A673 (cell line): ENCODE results near the gene GDF15. TPM values are rescaled to one million over a fixed set of nuclear protein-coding genes. Genes with fewer than 3 reads are reported as not detected.

Experiments used
- BruUV-seq: library from RNA; stranded (reverse); fragments of 400-500 nt; replicated peaks from 2 replicates; lab custom pipeline; 2021; lab: Mats Ljungman, UMichigan
- CTCF ChIA-PET: fragments of 300-600 bp; sonication (Branson Sonifier 250); formaldehyde crosslinking; loops from one replicate; lab custom pipeline; 2022; ENCODE audit warnings: antibody characterized with exemption; lab: Charles Lee
- POLR2A ChIA-PET: fragments of 300-600 bp; sonication (Branson Sonifier 250); formaldehyde crosslinking; loops from one replicate; lab custom pipeline; 2022; ENCODE audit warnings: antibody characterized with exemption; ENCODE audit not compliant: low non-redundant PET; lab: Charles Lee
- DNase-seq: peaks from one replicate; pipeline ENCODE4 v3.0.0-alpha.2; 2015; ENCODE audit warnings: low spot score
- H3K27ac ChIP-seq: fragments of 200-600 bp; sonication (generic); 2 replicates; pipeline ENCODE4 v1.5.1; 2016; ENCODE audit warnings: mixed run types, low read depth, mild to moderate bottlenecking, mixed read lengths, antibody characterized with exemption, low read length; ENCODE audit not compliant: poor library complexity, severe bottlenecking
- H3K27me3 ChIP-seq: fragments of 200-600 bp; sonication (generic); replicated peaks from 2 replicates; pipeline ENCODE4 v1.6.1; 2017; ENCODE audit warnings: mixed run types, low read depth, mild to moderate bottlenecking, mixed read lengths, antibody characterized with exemption, low read length; ENCODE audit not compliant: insufficient read depth, poor library complexity
- H3K36me3 ChIP-seq: fragments of 200-600 bp; sonication (generic); 2 replicates; pipeline ENCODE4 v1.6.1; 2016; ENCODE audit warnings: mixed run types, mild to moderate bottlenecking, mixed read lengths, antibody characterized with exemption, low read length; ENCODE audit not compliant: insufficient read depth, poor library complexity, severe bottlenecking
- H3K4me1 ChIP-seq: fragments of 200-600 bp; sonication (generic); 2 replicates; pipeline ENCODE4 v1.6.1; 2017; ENCODE audit warnings: mixed run types, mild to moderate bottlenecking, mixed read lengths, antibody characterized with exemption, low read length; ENCODE audit not compliant: insufficient read depth, poor library complexity, severe bottlenecking
- H3K4me3 ChIP-seq: fragments of 200-600 bp; sonication (generic); 2 replicates; pipeline ENCODE4 v1.5.1; 2016; ENCODE audit warnings: low read depth, mixed run types, mild to moderate bottlenecking, mixed read lengths, low read length; ENCODE audit not compliant: poor library complexity, severe bottlenecking
- H3K9me3 ChIP-seq: fragments of 200-600 bp; sonication (generic); 2 replicates; pipeline ENCODE4 v1.6.1; 2016; ENCODE audit warnings: mixed run types, low read depth, mild to moderate bottlenecking, mixed read lengths, antibody characterized with exemption, low read length; ENCODE audit not compliant: poor library complexity, severe bottlenecking
- EZH2 ChIP-seq: fragments of 200-600 bp; sonication (generic); IDR thresholded peaks from 2 replicates; pipeline ENCODE4 v1.6.1; 2017; ENCODE audit warnings: borderline replicate concordance, low read depth, mild to moderate bottlenecking, mixed read lengths, antibody characterized with exemption, low read length; ENCODE audit not compliant: poor library complexity, severe bottlenecking
- intact Hi-C: fragments of 100-400 bp; cut with micrococcal nuclease; formaldehyde crosslinking; loops from one replicate; pipeline ENCODE4 v1.10.0; 2022; ENCODE audit not compliant: unreplicated experiment
- total RNA-seq: library from RNA; stranded (reverse); gene quantifications from 2 replicates; pipeline ENCODE4 v1.2.3, GENCODE V29; 2021
- TF ChIP-seq, protein P1 (sequence below): fragments of 300-800, 200-600 bp; sonication (generic); conservative IDR thresholded peaks from 2 replicates; pipeline ENCODE4 v1.5.1; 2017; ENCODE audit warnings: low read depth, mild to moderate bottlenecking, antibody characterized with exemption, low read length, moderate library complexity, mixed read lengths

Gene GDF15
- total RNA-seq, 1 experiment from 2014 or later: 4.0 TPM

DNA sequence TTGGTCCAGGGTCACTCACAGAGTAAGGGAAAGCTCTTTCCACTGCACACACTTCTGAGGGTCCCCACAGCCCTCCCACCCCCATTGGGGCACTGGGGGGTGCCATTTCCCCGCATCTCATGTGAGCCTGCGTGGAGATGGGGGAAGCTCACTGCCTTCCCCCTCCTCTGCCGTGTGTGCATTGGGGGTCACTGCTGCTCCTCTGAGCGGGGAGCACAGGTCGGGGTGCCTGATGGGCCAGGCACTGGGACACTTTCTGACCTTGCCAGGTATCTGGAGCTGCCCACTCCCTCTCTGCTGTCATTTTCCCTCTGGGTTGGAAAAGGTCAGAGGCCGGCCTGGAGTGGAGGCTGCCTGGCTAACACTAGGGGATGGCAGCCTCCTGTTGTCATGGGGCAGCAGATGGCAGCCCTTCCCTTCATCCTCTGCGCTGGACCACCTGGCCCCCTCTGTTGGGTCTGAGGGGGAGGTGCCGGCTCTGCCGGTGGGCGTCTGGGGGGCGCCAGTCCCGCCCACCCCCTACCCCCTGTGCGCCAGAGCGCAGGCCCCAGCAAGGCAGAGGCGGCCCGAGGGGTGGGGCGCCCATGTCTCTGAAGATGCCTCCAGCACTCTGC lies 42.3 kb downstream of the GDF15 start:
- Histone ChIP-seq H3K4me3 (peak overlapping the region; percentile 45), H3K36me3 (peaks cover 14% of the 10 kb centered on the region), H3K27ac (peak overlapping the region; percentile 56), H3K9me3 (no peaks in the 10 kb centered on the region), H3K27me3 (no peaks in the 10 kb centered on the region), H3K4me1 (peaks cover 88% of the 10 kb centered on the region)
- no peak for DNase-seq
- TF ChIP-seq EZH2: no peak
- TF ChIP-seq, protein P1, sequence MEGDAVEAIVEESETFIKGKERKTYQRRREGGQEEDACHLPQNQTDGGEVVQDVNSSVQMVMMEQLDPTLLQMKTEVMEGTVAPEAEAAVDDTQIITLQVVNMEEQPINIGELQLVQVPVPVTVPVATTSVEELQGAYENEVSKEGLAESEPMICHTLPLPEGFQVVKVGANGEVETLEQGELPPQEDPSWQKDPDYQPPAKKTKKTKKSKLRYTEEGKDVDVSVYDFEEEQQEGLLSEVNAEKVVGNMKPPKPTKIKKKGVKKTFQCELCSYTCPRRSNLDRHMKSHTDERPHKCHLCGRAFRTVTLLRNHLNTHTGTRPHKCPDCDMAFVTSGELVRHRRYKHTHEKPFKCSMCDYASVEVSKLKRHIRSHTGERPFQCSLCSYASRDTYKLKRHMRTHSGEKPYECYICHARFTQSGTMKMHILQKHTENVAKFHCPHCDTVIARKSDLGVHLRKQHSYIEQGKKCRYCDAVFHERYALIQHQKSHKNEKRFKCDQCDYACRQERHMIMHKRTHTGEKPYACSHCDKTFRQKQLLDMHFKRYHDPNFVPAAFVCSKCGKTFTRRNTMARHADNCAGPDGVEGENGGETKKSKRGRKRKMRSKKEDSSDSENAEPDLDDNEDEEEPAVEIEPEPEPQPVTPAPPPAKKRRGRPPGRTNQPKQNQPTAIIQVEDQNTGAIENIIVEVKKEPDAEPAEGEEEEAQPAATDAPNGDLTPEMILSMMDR: no peak
- ChIA-PET POLR2A (no interaction called here), CTCF (interaction anchor here (0.8 to 1.1 kb wide), 2 partner anchors 9 to 149 kb away, joined by 4 to 6 read pairs; partner anchors contain the start of gene SSBP4)
- intact Hi-C loops: no loop called here
- no TSS peak for BruUV-seq

DNA sequence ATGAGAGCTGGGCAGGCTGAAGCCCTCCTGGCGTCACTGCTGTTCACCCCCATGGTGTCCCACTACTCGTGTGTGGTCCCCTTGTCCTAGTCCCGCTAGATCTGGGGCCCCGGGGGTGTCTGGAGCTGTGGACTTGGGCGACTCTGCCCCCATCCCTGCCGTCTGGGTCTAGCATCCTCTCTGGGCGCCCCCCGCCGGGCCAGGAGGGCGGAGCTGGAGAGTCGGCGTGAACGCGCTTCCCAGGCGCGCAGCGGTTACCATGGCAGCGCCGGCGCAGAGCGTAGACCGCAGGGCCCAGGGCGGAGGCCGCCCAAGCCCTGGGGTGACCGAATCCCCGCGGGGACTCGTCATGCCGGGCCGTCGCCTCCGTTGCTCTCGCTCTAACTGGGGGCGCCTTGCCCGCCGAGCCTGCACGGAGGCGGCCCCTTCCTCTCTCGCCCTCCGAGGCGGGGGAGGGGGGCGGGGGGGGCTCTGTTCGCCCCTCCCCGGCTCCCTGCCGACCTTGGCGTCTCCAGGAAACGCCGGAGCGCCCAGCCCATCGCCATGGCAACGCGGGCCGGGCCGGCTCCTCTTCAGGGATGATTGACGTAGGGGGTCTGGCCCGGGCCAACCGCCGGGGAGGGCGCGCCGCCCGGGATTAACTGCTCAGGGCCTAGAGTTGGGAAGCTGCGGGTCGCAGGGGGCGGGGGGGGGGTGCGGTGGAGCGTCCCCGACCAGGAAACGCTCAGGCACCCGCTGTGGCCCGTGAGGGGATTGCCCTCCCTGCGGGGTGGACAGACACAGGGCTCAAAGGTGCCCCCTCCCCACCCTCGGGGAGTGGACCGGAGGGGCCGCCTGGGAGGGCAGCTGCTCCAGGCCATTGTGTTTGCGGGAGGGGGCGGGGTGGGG lies 43.1 kb downstream of the GDF15 start:
- H3K4me3 ChIP-seq: peak overlapping the region; percentile 45
- no peaks in the 10 kb centered on the region for H3K9me3 ChIP-seq
- BruUV-seq: no TSS peak
- TF ChIP-seq, protein P1: no peak
- TF ChIP-seq EZH2: no peak
- ChIA-PET CTCF (interaction anchor here (0.7 to 1.1 kb wide), 3 partner anchors 10 to 150 kb away, joined by 4 to 6 read pairs (median 5); partner anchors contain the start of gene SSBP4), POLR2A (interaction anchor here (0.7 to 0.9 kb wide), 2 partner anchors 16 to 587 kb away, joined by 3 to 4 read pairs; no protein-coding TSS in a partner anchor)
- DNase-seq: peak; percentile 98
- peak overlapping the region; percentile 82 for H3K27ac ChIP-seq
- H3K36me3 ChIP-seq: peaks cover 15% of the 10 kb centered on the region
- peaks cover 84% of the 10 kb centered on the region for H3K4me1 ChIP-seq
- intact Hi-C loops: no loop called here
- H3K27me3 ChIP-seq: no peaks in the 10 kb centered on the region

DNA sequence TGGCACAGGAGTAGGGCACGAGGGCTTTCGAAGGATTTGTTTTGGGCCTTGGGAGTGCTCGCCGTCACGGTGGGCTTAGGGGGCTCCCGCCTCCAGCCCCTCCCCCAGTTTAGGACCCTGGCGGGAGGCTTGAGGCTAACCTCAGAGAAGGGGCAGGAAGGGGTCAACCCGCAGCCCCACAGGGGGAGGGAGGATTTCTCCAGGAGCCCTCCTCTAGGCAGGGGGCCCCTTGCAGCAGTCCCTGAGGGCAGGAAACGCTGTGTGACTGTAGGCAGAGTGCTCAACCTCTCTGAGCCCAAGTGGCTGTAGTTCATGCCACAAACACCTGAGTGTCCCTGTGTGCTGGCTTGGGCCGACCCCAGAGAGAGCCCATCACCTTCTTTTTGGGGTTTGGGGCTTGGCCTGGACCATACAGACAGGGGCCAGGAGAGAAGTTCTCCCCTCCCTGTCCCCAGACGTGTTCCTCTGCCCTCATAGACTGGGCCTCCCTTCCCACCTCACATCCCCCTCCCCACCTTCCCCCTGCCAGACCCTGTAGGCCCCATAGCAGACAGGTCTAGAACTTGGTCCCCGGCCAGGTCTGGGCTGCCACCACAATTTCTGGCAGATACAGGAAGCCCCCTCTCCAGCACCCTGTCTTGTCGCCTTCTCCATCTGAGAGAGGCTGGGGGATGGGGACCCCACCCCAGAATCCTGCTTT lies 43.9 kb downstream of the GDF15 start:
- intact Hi-C loops: no loop called here
- DNase-seq: no peak
- H3K4me1 ChIP-seq: peaks cover 86% of the 10 kb centered on the region
- H3K27ac ChIP-seq: peak overlapping the region; percentile 82
- peaks cover 24% of the 10 kb centered on the region for H3K36me3 ChIP-seq
- TF ChIP-seq, protein P1: no peak
- TF ChIP-seq EZH2: no peak
- POLR2A ChIA-PET: interaction anchor here (0.9 kb wide), 1 partner anchor 588 kb away, joined by 4 read pairs; no protein-coding TSS in a partner anchor
- BruUV-seq: no TSS peak
- H3K4me3 ChIP-seq: peak overlapping the region; percentile 45
- CTCF ChIA-PET: no interaction called here
- H3K27me3 ChIP-seq: no peaks in the 10 kb centered on the region
- H3K9me3 ChIP-seq: no peaks in the 10 kb centered on the region
